ENCODE results near the gene C19orf85. TPM values are rescaled to one million over a fixed set of nuclear protein-coding genes. Genes with fewer than 3 reads are reported as not detected.

C19orf85 gene
- total and polyA plus RNA-seq, 12 donors: not detected

GRCh38 chr19:55473225-55474012 lies 8.9 kb upstream of the C19orf85 start:
- peaks cover 3 to 23% (median 19%) of the 10 kb centered on the region in 9 donors for H3K4me1 ChIP-seq
- no peaks in the 10 kb centered on the region for H3K36me3 ChIP-seq
- intact Hi-C loops (cut with DNase I): no loop called here
- no peaks in the 10 kb centered on the region for H3K9me3 ChIP-seq
- no peaks in the 10 kb centered on the region for H3K27me3 ChIP-seq
- 59 to 63% methylated on average over 16 of the region's 16 CpGs for WGBS, 2 donors
- no peak overlapping the region for H3K27ac ChIP-seq
- no peak for TF ChIP-seq CTCF (IDR thresholded peaks at IDR 0.05)
- no peak overlapping the region for H3K4me3 ChIP-seq
- DNase-seq (no peak), ATAC-seq (no peak)

GRCh38 chr19:55472463-55472862 lies 7.9 kb upstream of the C19orf85 start:
- Histone ChIP-seq H3K9me3 (no peaks in the 10 kb centered on the region), H3K27me3 (no peaks in the 10 kb centered on the region), H3K4me3 (no peak overlapping the region), H3K27ac (no peak overlapping the region), H3K4me1 (peaks cover 6 to 19% (median 16%) of the 10 kb centered on the region in 9 donors), H3K36me3 (no peaks in the 10 kb centered on the region)
- TF ChIP-seq CTCF (IDR thresholded peaks at IDR 0.05): no peak
- intact Hi-C loops (cut with DNase I): no loop called here
- no peak for DNase-seq
- ATAC-seq: no peak
- 81 to 83% methylated on average over 8 of the region's 8 CpGs for WGBS, 2 donors

GRCh38 chr19:55471266-55471665 lies 6.7 kb upstream of the C19orf85 start:
- Histone ChIP-seq H3K27ac (no peak overlapping the region), H3K9me3 (no peaks in the 10 kb centered on the region), H3K4me1 (peaks cover 4 to 20% (median 13%) of the 10 kb centered on the region in 9 donors), H3K27me3 (no peaks in the 10 kb centered on the region), H3K36me3 (no peaks in the 10 kb centered on the region), H3K4me3 (no peak overlapping the region)
- TF ChIP-seq CTCF (IDR thresholded peaks at IDR 0.05): no peak
- ATAC-seq: no peak
- intact Hi-C loops (cut with DNase I): no loop called here
- no peak for DNase-seq
- 80 to 85% methylated on average over 13 of the region's 13 CpGs for WGBS, 2 donors

GRCh38 chr19:55468054-55468393 lies 3.5 kb upstream of the C19orf85 start:
- peak in 2 of 9 donors; percentile 6 to 30 for TF ChIP-seq CTCF (IDR thresholded peaks at IDR 0.05)
- Histone ChIP-seq H3K27ac (no peak overlapping the region), H3K4me1 (peaks cover 0 to 10% (median 8%) of the 10 kb centered on the region in 9 donors), H3K36me3 (no peaks in the 10 kb centered on the region), H3K27me3 (no peaks in the 10 kb centered on the region), H3K4me3 (no peak overlapping the region), H3K9me3 (no peaks in the 10 kb centered on the region)
- peak in 1 of 2 donors; percentile 6 for DNase-seq
- 23 to 32% methylated on average over 4 of the region's 4 CpGs for WGBS, 2 donors
- intact Hi-C loops (cut with DNase I): loop anchor here in 5 of 10 donors (1.0 to 5.0 kb wide), 3 partner anchors 34 to 39 kb away; no protein-coding TSS in a partner anchor
- peak in 1 of 8 donors; percentile 7 for ATAC-seq

All from heart right ventricle (tissue), 16 donors.